ELF-1 (cell line): ENCODE results near the gene ZBTB49.
A peak's percentile ranks its signal among the peaks of the same experiment; 100 is the strongest.
"Not testable (repeated sequence)": the region's sequence is repeated elsewhere in the genome, so short reads cannot be mapped to it uniquely, and the experiment has no call there.

Experiments used
- DNase-seq: peaks from one replicate; pipeline ENCODE4 v3.0.0-alpha.2; 2016; ENCODE audit warnings: low read depth, low spot score

ZBTB49 gene

GRCh38 chr4:4326166-4326565, 36.1 kb downstream of the ZBTB49 start:
- DNase-seq: no peak

GRCh38 chr4:4327652-4328121, 37.6 kb downstream of the ZBTB49 start:
- DNase-seq: peak; percentile 91

GRCh38 chr4:4328206-4328605, 38.2 kb downstream of the ZBTB49 start:
- DNase-seq: no peak

- no peak for DNase-seq
Observed at GRCh38 chr4:4328840-4329239, 38.8 kb downstream of the ZBTB49 start.

GRCh38 chr4:4329496-4329895, 39.4 kb downstream of the ZBTB49 start:
- no peak for DNase-seq

- DNase-seq: no peak
Observed at GRCh38 chr4:4330794-4331193, 40.7 kb downstream of the ZBTB49 start.

- DNase-seq: no peak
Observed at GRCh38 chr4:4332529-4332928, 42.5 kb downstream of the ZBTB49 start.

- no peak for DNase-seq
Observed at GRCh38 chr4:4333265-4333706, 43.2 kb downstream of the ZBTB49 start.

GRCh38 chr4:4334798-4335520, 44.9 kb downstream of the ZBTB49 start:
- peak; percentile 81 for DNase-seq

- no peak for DNase-seq
Observed at GRCh38 chr4:4338210-4339001, 48.4 kb downstream of the ZBTB49 start.

GRCh38 chr4:4339504-4340085, 49.5 kb downstream of the ZBTB49 start:
- DNase-seq: peak; percentile 68

GRCh38 chr4:4341861-4342650, 52.0 kb downstream of the ZBTB49 start:
- DNase-seq: no peak

- DNase-seq: no peak
Observed at GRCh38 chr4:4343038-4343437, 53.0 kb downstream of the ZBTB49 start.

- no peak for DNase-seq
Observed at GRCh38 chr4:4344915-4345527, 55.0 kb downstream of the ZBTB49 start.

GRCh38 chr4:4347585-4347984, 57.5 kb downstream of the ZBTB49 start:
- DNase-seq: no peak

GRCh38 chr4:4348585-4348984, 58.5 kb downstream of the ZBTB49 start:
- DNase-seq: not testable (repeated sequence)

- no peak for DNase-seq
Observed at GRCh38 chr4:4349867-4350266, 59.8 kb downstream of the ZBTB49 start.

- no peak for DNase-seq
Observed at GRCh38 chr4:4350909-4351308, 60.9 kb downstream of the ZBTB49 start.

- DNase-seq: no peak
Observed at GRCh38 chr4:4355302-4355701, 65.3 kb downstream of the ZBTB49 start.

GRCh38 chr4:4356106-4357041, 66.3 kb downstream of the ZBTB49 start:
- DNase-seq: no peak
